H1 (cell line): ENCODE data around the gene SGK2. TPM values are rescaled to one million over a fixed set of nuclear protein-coding genes. Genes with fewer than 3 reads are reported as not detected.

Experiments
- CTCF ChIA-PET: fragments of 300-600 bp; sonication (Branson Sonifier 250); formaldehyde crosslinking; loops from one replicate; lab custom pipeline; 2021; ENCODE audit not compliant: partially characterized antibody; lab: Charles Lee
- POLR2A ChIA-PET: fragments of 300-600 bp; sonication (Branson Sonifier 250); formaldehyde crosslinking; loops from one replicate; lab custom pipeline; 2021; ENCODE audit warnings: inconsistent platforms; ENCODE audit not compliant: partially characterized antibody; lab: Charles Lee
- DNase-seq, 2 experiments: peaks; one replicate each; pipeline versions ENCODE4 v3.0.0 to v3.0.0-alpha.2; 2010 to 2022; ENCODE audit warnings: low spot score in 2 of 2, low read depth in 1 of 2, mixed read lengths in 1 of 2
- FAIRE-seq: peaks from 2 replicates; lab custom pipeline; 2011; peaks lifted over from hg19 to GRCh38; lab: Jason Lieb, UNC
- H2AFZ ChIP-seq: 2 replicates; pipeline ENCODE4 v1.8.1; 2012; ENCODE audit warnings: low read length, inconsistent platforms
- H2AK5ac ChIP-seq: 2 replicates; pipeline ENCODE4 v1.6.1; 2013; ENCODE audit warnings: low read depth, low read length
- H2BK120ac ChIP-seq: replicated peaks from 2 replicates; pipeline ENCODE3; 2013; ENCODE audit warnings: low read depth, low read length, inconsistent platforms
- H2BK12ac ChIP-seq: 2 replicates; pipeline ENCODE4 v1.6.1; 2013; ENCODE audit warnings: low read depth, low read length
- H2BK15ac ChIP-seq: 2 replicates; pipeline ENCODE4 v1.6.1; 2013; ENCODE audit warnings: low read length
- H2BK20ac ChIP-seq: 2 replicates; pipeline ENCODE4 v1.6.1; 2013; ENCODE audit warnings: low read length
- H2BK5ac ChIP-seq: 2 replicates; pipeline ENCODE4 v1.6.1; 2013; ENCODE audit warnings: low read depth, low read length
- H3K14ac ChIP-seq: 2 replicates; pipeline ENCODE4 v1.6.1; 2013; ENCODE audit warnings: inconsistent platforms; ENCODE audit not compliant: insufficient read length
- H3K18ac ChIP-seq: 2 replicates; pipeline ENCODE4 v1.6.1; 2013; ENCODE audit warnings: low read length; ENCODE audit errors: extremely low read depth
- H3K23ac ChIP-seq: 2 replicates; pipeline ENCODE4 v1.6.1; 2013; ENCODE audit warnings: inconsistent platforms; ENCODE audit not compliant: insufficient read length
- H3K23me2 ChIP-seq: 2 replicates; pipeline ENCODE4 v1.6.1; 2013; ENCODE audit warnings: low read depth, low read length
- H3K27ac ChIP-seq: 2 replicates; pipeline ENCODE4 v1.6.1; 2011; ENCODE audit warnings: low read depth, low read length, inconsistent platforms
- H3K27me3 ChIP-seq, 4 experiments: replicated peaks in 1 of 4; 1 replicate in 1 of 4; 2 replicates in 3 of 4; pipeline versions ENCODE4 v1.6.1 to v1.8.1; 2011 to 2013; ENCODE audit warnings: low read length in 3 of 4, mild to moderate bottlenecking in 3 of 4, inconsistent platforms in 2 of 4, mixed read lengths in 2 of 4, moderate library complexity in 1 of 4; ENCODE audit not compliant: control insufficient read depth in 3 of 4, insufficient read depth in 3 of 4; ENCODE audit errors: extremely low read depth in 1 of 4
- H3K36me3 ChIP-seq, 4 experiments: 2 replicates each; pipeline versions ENCODE4 v1.6.1 to v1.8.1; 2011 to 2013; ENCODE audit warnings: mild to moderate bottlenecking in 4 of 4, low read length in 3 of 4, moderate library complexity in 2 of 4, control low read depth in 1 of 4, inconsistent platforms in 1 of 4; ENCODE audit not compliant: insufficient read depth in 4 of 4, control insufficient read depth in 2 of 4
- H3K4ac ChIP-seq: replicated peaks from 2 replicates; pipeline ENCODE3; 2013; ENCODE audit warnings: low read length, low read depth, mixed read lengths, inconsistent platforms; ENCODE audit not compliant: insufficient read length
- H3K4me1 ChIP-seq, 4 experiments: replicated peaks in 1 of 4; 1 replicate in 1 of 4; 2 replicates in 3 of 4; pipeline versions ENCODE4 v1.6.1 to v1.8.1; 2011 to 2013; ENCODE audit warnings: low read length in 3 of 4, inconsistent platforms in 2 of 4, mixed read lengths in 1 of 4; ENCODE audit not compliant: insufficient read depth in 4 of 4, control insufficient read depth in 3 of 4
- H3K4me2 ChIP-seq, 2 experiments: 2 replicates each; pipeline versions ENCODE4 v1.6.1 to v1.8.1; 2011 to 2013; ENCODE audit warnings: low read depth in 2 of 2, low read length in 2 of 2, control low read depth in 1 of 2, inconsistent platforms in 1 of 2, mild to moderate bottlenecking in 1 of 2; ENCODE audit not compliant: insufficient read depth in 1 of 2
- H3K4me3 ChIP-seq, 4 experiments: fragments of 200-600, 300-600 bp in 1 of 4; sonication (generic), shearing (Covaris generic), sonication (Bioruptor Twin) in 1 of 4; 2 replicates each; pipeline versions ENCODE4 v1.5.1 to v1.8.1; 2011 to 2016; ENCODE audit warnings: low read length in 4 of 4, low read depth in 3 of 4, control low read depth in 2 of 4, inconsistent platforms in 2 of 4, mild to moderate bottlenecking in 2 of 4, mixed read lengths in 1 of 4, moderate library complexity in 1 of 4; ENCODE audit not compliant: insufficient read depth in 2 of 4; ENCODE audit errors: extremely low read depth in 1 of 4
- H3K56ac ChIP-seq: replicated peaks from 2 replicates; pipeline ENCODE3; 2013; ENCODE audit warnings: low read depth, mild to moderate bottlenecking, mixed read lengths, low read length, inconsistent platforms; ENCODE audit not compliant: insufficient read length
- H3K79me1 ChIP-seq: 2 replicates; pipeline ENCODE4 v1.6.1; 2013; ENCODE audit warnings: low read depth, low read length, control low read depth
- H3K79me2 ChIP-seq, 2 experiments: 2 replicates each; pipeline versions ENCODE4 v1.6.1 to v1.8.1; 2012 to 2013; ENCODE audit warnings: low read length in 2 of 2, mild to moderate bottlenecking in 2 of 2, inconsistent platforms in 1 of 2; ENCODE audit not compliant: insufficient read depth in 2 of 2, control insufficient read depth in 1 of 2
- H3K9ac ChIP-seq, 4 experiments: replicated peaks in 1 of 4; 1 replicate in 1 of 4; 2 replicates in 3 of 4; pipeline versions ENCODE4 v1.6.1 to v1.8.1; 2011 to 2013; ENCODE audit warnings: low read depth in 3 of 4, low read length in 3 of 4, control low read depth in 2 of 4, mild to moderate bottlenecking in 2 of 4, moderate library complexity in 2 of 4, inconsistent platforms in 1 of 4; ENCODE audit errors: extremely low read depth in 1 of 4
- H3K9me3 ChIP-seq, 2 experiments: 2 replicates each; pipeline versions ENCODE4 v1.6.1 to v1.8.1; 2012 to 2013; ENCODE audit warnings: mild to moderate bottlenecking in 2 of 2, moderate library complexity in 2 of 2, control low read depth in 1 of 2, inconsistent platforms in 1 of 2, low read depth in 1 of 2, low read length in 1 of 2, mixed read lengths in 1 of 2; ENCODE audit not compliant: insufficient read depth in 2 of 2
- H4K20me1 ChIP-seq, 2 experiments: replicated peaks in 1 of 2; 2 replicates each; pipeline versions ENCODE3 to v1.8.1; 2011 to 2013; ENCODE audit warnings: inconsistent platforms in 2 of 2, low read length in 2 of 2, mild to moderate bottlenecking in 1 of 2; ENCODE audit not compliant: insufficient read depth in 2 of 2, control insufficient read depth in 1 of 2
- H4K5ac ChIP-seq: 2 replicates; pipeline ENCODE4 v1.6.1; 2013; ENCODE audit warnings: low read length, low read depth, mixed read lengths, inconsistent platforms; ENCODE audit not compliant: insufficient read length
- H4K8ac ChIP-seq: 2 replicates; pipeline ENCODE4 v1.8.0; 2013; ENCODE audit warnings: mild to moderate bottlenecking, moderate library complexity, low read length, inconsistent platforms; ENCODE audit not compliant: insufficient read depth; ENCODE audit errors: extremely low read depth
- H4K91ac ChIP-seq: replicated peaks from 2 replicates; pipeline ENCODE3; 2013; ENCODE audit warnings: low read length, mixed read lengths, inconsistent platforms; ENCODE audit not compliant: insufficient read length
- BRCA1 ChIP-seq: IDR thresholded peaks from 2 replicates; pipeline ENCODE4 v1.6.1; 2012; ENCODE audit warnings: low read depth, low read length, improper control_type of control experiment
- CHD1 ChIP-seq: IDR thresholded peaks from 2 replicates; pipeline ENCODE4 v1.6.1; 2012; ENCODE audit warnings: low read depth, low read length, improper control_type of control experiment
- CHD2 ChIP-seq: IDR thresholded peaks from 2 replicates; pipeline ENCODE4 v1.6.1; 2012; ENCODE audit warnings: low read length, improper control_type of control experiment
- EP300 ChIP-seq, 2 experiments: IDR thresholded peaks; 1 replicate in 1 of 2; 2 replicates in 1 of 2; pipeline ENCODE4 v1.6.1; 2011 to 2012; ENCODE audit warnings: low read depth in 2 of 2, low read length in 2 of 2, mild to moderate bottlenecking in 2 of 2, borderline replicate concordance in 1 of 2, inconsistent platforms in 1 of 2, moderate library complexity in 1 of 2
- GTF2F1 ChIP-seq: IDR thresholded peaks from 2 replicates; pipeline ENCODE4 v1.6.1; 2012; ENCODE audit warnings: low read depth, low read length, improper control_type of control experiment, borderline replicate concordance
- KDM4A ChIP-seq: IDR thresholded peaks from one replicate; pipeline ENCODE4 v1.7.1; 2012; ENCODE audit warnings: low read depth, mild to moderate bottlenecking, moderate library complexity, low read length, inconsistent platforms; ENCODE audit not compliant: severe bottlenecking
- KDM5A ChIP-seq: fragments of 200-600 bp; IDR thresholded peaks from 2 replicates; pipeline ENCODE4 v1.7.1; 2012; ENCODE audit warnings: mild to moderate bottlenecking, low read length, inconsistent platforms, mixed read lengths
- NRF1 ChIP-seq: IDR thresholded peaks from 2 replicates; pipeline ENCODE4 v1.6.1; 2011; ENCODE audit warnings: mild to moderate bottlenecking, low read depth, low read length, improper control_type of control experiment
- POLR2AphosphoS5 ChIP-seq: IDR thresholded peaks from 2 replicates; pipeline ENCODE4 v1.6.1; 2011; ENCODE audit warnings: low read depth, low read length
- POU5F1 ChIP-seq: IDR thresholded peaks from 2 replicates; pipeline ENCODE4 v1.6.1; 2011; ENCODE audit warnings: low read depth, mild to moderate bottlenecking, low read length, moderate library complexity
- WGBS, 2 experiments: shearing (Covaris generic) in 1 of 2; methylation state at CpG; one replicate each; pipeline versions ENCODE4 v1.1.6 to v1.1.7; 2013 to 2015; ENCODE audit warnings: low lambda C conversion rate in 2 of 2, mixed read lengths in 2 of 2, inconsistent platforms in 1 of 2, low coverage in 1 of 2, missing lambda C conversion rate in 1 of 2; ENCODE audit not compliant: insufficient replicate concordance in 2 of 2, insufficient coverage in 1 of 2, insufficient read length in 1 of 2; ENCODE audit errors: extremely low coverage in 1 of 2, missing lambda C conversion rate in 1 of 2; 5-methylcytosine and 5-hydroxymethylcytosine counted together
- polyA plus RNA-seq, 7 experiments: library from polyadenylated mRNA; depleted of rRNA in 3 of 7; stranded (reverse) in 5 of 7; unstranded in 2 of 7; fragments of >200 nt in 5 of 7; fragments of 200-250 nt in 2 of 7; gene quantifications; 1 replicate in 5 of 7; 2 replicates in 1 of 7; 4 replicates in 1 of 7; pipeline versions ENCODE4 v1.2.1 to v1.2.3, GENCODE V29; 2011 to 2013; ENCODE audit warnings: missing spikeins in 2 of 7, mixed read lengths in 2 of 7
- total RNA-seq: library from RNA; stranded (reverse); fragmentation: NEBNext Ultra II Directional; extraction: Animal tissue kit (Norgen Biotek cat#: 25700); gene quantifications from 2 replicates; pipeline ENCODE4 v1.2.1, GENCODE V29; 2021
- TF ChIP-seq, protein P1 (sequence below): IDR thresholded peaks from 2 replicates; pipeline ENCODE4 v1.6.1; 2011; ENCODE audit warnings: low read length, improper control_type of control experiment

The SGK2 gene
- total and polyA plus RNA-seq, 2 of the 8 experiments (the other 6 are each of a cell fraction or from before 2014, with no cell fraction given) = 0.21 TPM; not detected in 1

DNA sequence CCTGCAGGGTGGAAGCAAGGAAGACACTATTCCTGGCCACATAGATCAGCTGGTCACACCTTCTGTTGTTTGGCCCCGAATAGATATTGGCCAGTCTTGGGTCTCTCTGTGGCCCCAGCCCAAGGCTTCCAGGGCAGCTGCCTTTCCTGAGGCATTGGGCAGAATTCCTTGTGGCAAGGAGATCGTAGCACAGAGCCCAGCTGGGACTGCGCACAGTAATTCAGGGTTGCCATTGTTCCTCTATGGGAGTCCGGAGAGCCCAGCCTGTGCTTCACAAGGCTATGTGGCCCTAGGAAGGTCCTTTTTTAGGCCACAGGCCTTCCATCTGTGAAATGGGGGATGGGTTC, 6.9 kb downstream of the SGK2 start:
- Histone ChIP-seq H3K36me3 (no peaks in the 10 kb centered on the region), H3K9ac (no peak overlapping the region), H3K79me1 (no peaks in the 10 kb centered on the region), H3K56ac (no peak overlapping the region), H2BK20ac (no peak overlapping the region), H2BK120ac (no peak overlapping the region), H3K27ac (no peak overlapping the region), H3K18ac (no peak overlapping the region), H2BK15ac (no peak overlapping the region), H3K27me3 (no peaks in the 10 kb centered on the region), H3K4me3 (no peak overlapping the region), H3K23me2 (peaks cover 3% of the 10 kb centered on the region), H2BK12ac (no peak overlapping the region), H4K8ac (no peak overlapping the region), H2BK5ac (no peak overlapping the region), H2AK5ac (no peak overlapping the region), H3K23ac (no peak overlapping the region), H4K5ac (no peak overlapping the region), H4K91ac (no peak overlapping the region), H3K4me2 (no peak overlapping the region), H3K79me2 (no peaks in the 10 kb centered on the region), H3K4me1 (no peaks in the 10 kb centered on the region; a peak in 1 of 7 replicates), H2AFZ (no peak overlapping the region), H3K9me3 (no peaks in the 10 kb centered on the region), H3K14ac (no peak overlapping the region), H4K20me1 (no peaks in the 10 kb centered on the region), H3K4ac (no peak overlapping the region)
- no peak for FAIRE-seq
- WGBS, 2 experiments = 94% methylated on average over 4 of the region's 4 CpGs; no CpG with 5 or more reads in 1 of the 2 experiments
- POLR2A ChIA-PET = interaction anchor here (0.8 kb wide), 1 partner anchor 22 kb away, joined by 3 read pairs; no protein-coding TSS in a partner anchor
- DNase-seq = no peak
- TF ChIP-seq POLR2AphosphoS5 = no peak
- TF ChIP-seq CHD2 = no peak
- no peak for TF ChIP-seq GTF2F1
- TF ChIP-seq NRF1 = no peak
- no peak for TF ChIP-seq BRCA1
- TF ChIP-seq, protein P1, sequence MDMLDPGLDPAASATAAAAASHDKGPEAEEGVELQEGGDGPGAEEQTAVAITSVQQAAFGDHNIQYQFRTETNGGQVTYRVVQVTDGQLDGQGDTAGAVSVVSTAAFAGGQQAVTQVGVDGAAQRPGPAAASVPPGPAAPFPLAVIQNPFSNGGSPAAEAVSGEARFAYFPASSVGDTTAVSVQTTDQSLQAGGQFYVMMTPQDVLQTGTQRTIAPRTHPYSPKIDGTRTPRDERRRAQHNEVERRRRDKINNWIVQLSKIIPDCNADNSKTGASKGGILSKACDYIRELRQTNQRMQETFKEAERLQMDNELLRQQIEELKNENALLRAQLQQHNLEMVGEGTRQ = no peak
- TF ChIP-seq KDM4A = no peak
- TF ChIP-seq KDM5A = no peak
- no peak for TF ChIP-seq EP300 (IDR thresholded peaks at IDR 0.05; ENCODE audit: borderline replicate concordance in 1 of 2, low read depth in 2 of 2, low read length in 2 of 2)
- no peak for TF ChIP-seq CHD1
- TF ChIP-seq POU5F1 = no peak
- CTCF ChIA-PET = no interaction called here
